GM12891 (cell line): Measurements from ENCODE around the gene ALPI.
"Not testable (repeated sequence)": the region's sequence is repeated elsewhere in the genome, so short reads cannot be mapped to it uniquely, and the experiment has no call there.

Experiments used
- POLR2A ChIP-seq: IDR thresholded peaks from 2 replicates; pipeline ENCODE4 v1.6.1; 2011; ENCODE audit warnings: low read depth, low read length, control low read depth
- POLR2AphosphoS5 ChIP-seq: IDR thresholded peaks from 2 replicates; pipeline ENCODE4 v1.6.1; 2011; ENCODE audit warnings: low read depth, low read length, control low read depth
- SPI1 ChIP-seq: IDR thresholded peaks from 2 replicates; pipeline ENCODE4 v1.6.1; 2011; ENCODE audit warnings: low read depth, low read length, control low read depth

DNA sequence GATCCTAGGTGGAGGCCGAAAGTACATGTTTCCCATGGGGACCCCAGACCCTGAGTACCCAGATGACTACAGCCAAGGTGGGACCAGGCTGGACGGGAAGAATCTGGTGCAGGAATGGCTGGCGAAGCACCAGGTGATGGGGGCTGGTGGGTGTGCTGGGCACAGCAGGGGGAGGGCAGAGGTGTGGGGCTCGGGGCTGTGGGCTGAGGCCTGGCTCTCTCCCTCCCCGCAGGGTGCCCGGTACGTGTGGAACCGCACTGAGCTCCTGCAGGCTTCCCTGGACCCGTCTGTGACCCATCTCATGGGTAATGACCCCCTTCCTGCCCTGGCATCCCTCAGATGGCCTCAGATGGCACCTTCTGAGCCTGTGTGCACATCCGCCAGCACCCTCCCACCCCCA, 47.7 kb upstream of the ALPI start:
- TF ChIP-seq POLR2A, POLR2AphosphoS5, SPI1: not testable (repeated sequence)
